Ishikawa (cell line): ENCODE measurements around the gene LAMC1.

ENCODE experiments used
- FOXM1 ChIP-seq: IDR thresholded peaks from 2 replicates; pipeline ENCODE4 v1.6.1; 2012; ENCODE audit warnings: low read depth, borderline replicate concordance
- TCF12 ChIP-seq: IDR thresholded peaks from 2 replicates; pipeline ENCODE4 v1.6.1; 2012; ENCODE audit warnings: low read depth
- ZBTB7A ChIP-seq: IDR thresholded peaks from 2 replicates; pipeline ENCODE4 v1.6.1; 2012; ENCODE audit warnings: low read depth
- TF ChIP-seq, protein P1 (sequence below): IDR thresholded peaks from 2 replicates; pipeline ENCODE4 v1.6.1; 2012; ENCODE audit warnings: low read depth, mild to moderate bottlenecking

- TF ChIP-seq, protein P1, sequence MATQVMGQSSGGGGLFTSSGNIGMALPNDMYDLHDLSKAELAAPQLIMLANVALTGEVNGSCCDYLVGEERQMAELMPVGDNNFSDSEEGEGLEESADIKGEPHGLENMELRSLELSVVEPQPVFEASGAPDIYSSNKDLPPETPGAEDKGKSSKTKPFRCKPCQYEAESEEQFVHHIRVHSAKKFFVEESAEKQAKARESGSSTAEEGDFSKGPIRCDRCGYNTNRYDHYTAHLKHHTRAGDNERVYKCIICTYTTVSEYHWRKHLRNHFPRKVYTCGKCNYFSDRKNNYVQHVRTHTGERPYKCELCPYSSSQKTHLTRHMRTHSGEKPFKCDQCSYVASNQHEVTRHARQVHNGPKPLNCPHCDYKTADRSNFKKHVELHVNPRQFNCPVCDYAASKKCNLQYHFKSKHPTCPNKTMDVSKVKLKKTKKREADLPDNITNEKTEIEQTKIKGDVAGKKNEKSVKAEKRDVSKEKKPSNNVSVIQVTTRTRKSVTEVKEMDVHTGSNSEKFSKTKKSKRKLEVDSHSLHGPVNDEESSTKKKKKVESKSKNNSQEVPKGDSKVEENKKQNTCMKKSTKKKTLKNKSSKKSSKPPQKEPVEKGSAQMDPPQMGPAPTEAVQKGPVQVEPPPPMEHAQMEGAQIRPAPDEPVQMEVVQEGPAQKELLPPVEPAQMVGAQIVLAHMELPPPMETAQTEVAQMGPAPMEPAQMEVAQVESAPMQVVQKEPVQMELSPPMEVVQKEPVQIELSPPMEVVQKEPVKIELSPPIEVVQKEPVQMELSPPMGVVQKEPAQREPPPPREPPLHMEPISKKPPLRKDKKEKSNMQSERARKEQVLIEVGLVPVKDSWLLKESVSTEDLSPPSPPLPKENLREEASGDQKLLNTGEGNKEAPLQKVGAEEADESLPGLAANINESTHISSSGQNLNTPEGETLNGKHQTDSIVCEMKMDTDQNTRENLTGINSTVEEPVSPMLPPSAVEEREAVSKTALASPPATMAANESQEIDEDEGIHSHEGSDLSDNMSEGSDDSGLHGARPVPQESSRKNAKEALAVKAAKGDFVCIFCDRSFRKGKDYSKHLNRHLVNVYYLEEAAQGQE, result no peak
- no peak for TF ChIP-seq FOXM1
- no peak for TF ChIP-seq TCF12
- no peak for TF ChIP-seq ZBTB7A
Measured at GRCh38 chr1:183179033-183179432, 155.8 kb downstream of the LAMC1 start.
